GM12878 (cell line): Measurements from ENCODE around the gene DNAI4. TPM values are rescaled to one million over a fixed set of nuclear protein-coding genes. Genes with fewer than 3 reads are reported as not detected.

Experiments used
- ATAC-seq: fragments of 200-7000 bp; cut with Tn5 transposase; 3 replicates; pipeline ENCODE4 v1.9.1; 2020; ENCODE audit warnings: mild to moderate bottlenecking, moderate library complexity
- BruUV-seq: library from RNA; stranded (reverse); fragments of 400-500 nt; replicated peaks from 2 replicates; lab custom pipeline; 2021; lab: Mats Ljungman, UMichigan
- CTCF ChIA-PET: fragments of 300-600 bp; sonication (Branson Sonifier 250); formaldehyde crosslinking; extraction: SDS; loops from one replicate; lab custom pipeline; 2021; ENCODE audit warnings: inconsistent platforms; lab: Yijun Ruan, JAX
- POLR2A ChIA-PET: fragments of 350-600 bp; formaldehyde crosslinking; extraction: SDS; loops from one replicate; lab custom pipeline; 2021; ENCODE audit warnings: inconsistent platforms; lab: Charles Lee
- RAD21 ChIA-PET: fragments of 300-600 bp; sonication (Branson Sonifier 250); formaldehyde crosslinking; loops from one replicate; lab custom pipeline; 2023; ENCODE audit warnings: antibody characterized with exemption; ENCODE audit not compliant: unreplicated experiment; lab: Charles Lee
- SMC1A ChIA-PET: fragments of 300-600 bp; sonication (Branson Sonifier 250); formaldehyde crosslinking; loops from one replicate; lab custom pipeline; 2023; ENCODE audit not compliant: unreplicated experiment, uncharacterized antibody; lab: Charles Lee
- DNase-seq: peaks from one replicate; pipeline ENCODE4 v3.0.0-alpha.2; 2011; ENCODE audit warnings: low read depth, low spot score
- FAIRE-seq: peaks from 3 replicates; lab custom pipeline; 2011; peaks lifted over from hg19 to GRCh38; lab: Jason Lieb, UNC
- H2AFZ ChIP-seq: 2 replicates; pipeline ENCODE4 v1.6.0; 2011; ENCODE audit warnings: low read depth, low read length, control low read depth; ENCODE audit not compliant: control insufficient read depth
- H3K27ac ChIP-seq: 2 replicates; pipeline ENCODE4 v1.5.1; 2011; ENCODE audit warnings: control low read depth; ENCODE audit not compliant: control insufficient read depth, insufficient read depth
- H3K27me3 ChIP-seq, 2 experiments: replicated peaks in 1 of 2; 2 replicates each; pipeline versions ENCODE4 v1.6.0 to v1.6.1; 2011; ENCODE audit warnings: low read length in 1 of 2; ENCODE audit not compliant: control insufficient read depth in 2 of 2, insufficient read depth in 2 of 2
- H3K36me3 ChIP-seq, 2 experiments: 2 replicates each; pipeline ENCODE4 v1.5.1; 2011; ENCODE audit warnings: low read length in 1 of 2; ENCODE audit not compliant: control insufficient read depth in 2 of 2, insufficient read depth in 2 of 2
- H3K4me1 ChIP-seq: 2 replicates; pipeline ENCODE4 v1.6.1; 2011; ENCODE audit warnings: mild to moderate bottlenecking, low read length, moderate library complexity, mixed read lengths; ENCODE audit not compliant: control insufficient read depth, insufficient read depth
- H3K4me2 ChIP-seq: 2 replicates; pipeline ENCODE4 v1.6.0; 2011; ENCODE audit warnings: control low read depth; ENCODE audit not compliant: control insufficient read depth, insufficient read depth
- H3K4me3 ChIP-seq: fragments of 200-600 bp; sonication (generic); 2 replicates; pipeline ENCODE4 v1.5.1; 2016
- H3K79me2 ChIP-seq: 2 replicates; pipeline ENCODE4 v1.6.0; 2011; ENCODE audit warnings: low read length; ENCODE audit not compliant: control insufficient read depth, insufficient read depth
- H3K9ac ChIP-seq: 2 replicates; pipeline ENCODE4 v1.8.0; 2011; ENCODE audit warnings: low read length, control low read depth, mixed read lengths; ENCODE audit not compliant: control insufficient read depth, insufficient read depth
- H3K9me3 ChIP-seq: replicated peaks from 3 replicates; pipeline ENCODE4 v1.5.1; 2011; ENCODE audit warnings: mild to moderate bottlenecking, low read length; ENCODE audit not compliant: control insufficient read depth, insufficient read depth
- H4K20me1 ChIP-seq: 2 replicates; pipeline ENCODE4 v1.6.0; 2011; ENCODE audit not compliant: control insufficient read depth, insufficient read depth
- ASH2L ChIP-seq: fragments of 300-600, 200-600 bp; sonication (generic); IDR thresholded peaks from 2 replicates; pipeline ENCODE4 v1.6.1; 2017; ENCODE audit warnings: low read depth, mild to moderate bottlenecking, borderline replicate concordance
- EZH2 ChIP-seq: IDR thresholded peaks from 2 replicates; pipeline ENCODE4 v1.6.1; 2012; ENCODE audit warnings: low read depth, mild to moderate bottlenecking, control low read depth, inconsistent platforms, low read length, borderline replicate concordance; ENCODE audit not compliant: control insufficient read depth
- GATAD2B ChIP-seq: fragments of 450-650 bp; conservative IDR thresholded peaks from 2 replicates; pipeline ENCODE4 v1.6.1; 2017; ENCODE audit warnings: low read depth, mild to moderate bottlenecking, moderate library complexity
- HDGF ChIP-seq: fragments of 450-650 bp; IDR thresholded peaks from 2 replicates; pipeline ENCODE4 v1.6.1; 2016; ENCODE audit warnings: antibody characterized with exemption
- KAT2A ChIP-seq: conservative IDR thresholded peaks from 2 replicates; pipeline ENCODE4 v1.6.1; 2011; ENCODE audit warnings: low read depth, low read length; ENCODE audit not compliant: control insufficient read depth
- POLR2AphosphoS5 ChIP-seq: IDR thresholded peaks from 2 replicates; pipeline ENCODE4 v1.6.1; 2011; ENCODE audit warnings: mild to moderate bottlenecking, low read length, inconsistent platforms
- TBL1XR1 ChIP-seq: IDR thresholded peaks from 2 replicates; pipeline ENCODE4 v1.6.1; 2012; ENCODE audit warnings: low read depth, low read length, improper control_type of control experiment
- WGBS: methylation state at CpG from one replicate; pipeline ENCODE4 v1.1.6; 2016; ENCODE audit warnings: low lambda C conversion rate; ENCODE audit not compliant: insufficient replicate concordance, insufficient coverage; ENCODE audit errors: missing lambda C conversion rate; 5-methylcytosine and 5-hydroxymethylcytosine counted together
- in situ Hi-C: fragments of 300-500 bp; cut with MboI; formaldehyde crosslinking; loops from 9 replicates; pipeline ENCODE4 v1.14.3; 2018; ENCODE audit warnings: mixed read lengths
- intact Hi-C: fragments of 100-400 bp; cut with micrococcal nuclease; formaldehyde crosslinking; loops from one replicate; pipeline ENCODE4 v1.14.2; 2022; ENCODE audit not compliant: unreplicated experiment
- polyA plus RNA-seq, 11 experiments: library from polyadenylated mRNA; depleted of rRNA in 4 of 11; unstranded in 6 of 11; stranded (reverse) in 5 of 11; fragments of >200 nt; fragmentation: Nextera tagmentation in 4 of 11; fragmentation: Illumina TruSeq in 1 of 11; extraction: Ambion mirVana in 4 of 11; extraction: Trizol in 1 of 11; gene quantifications; 1 replicate in 1 of 11; 2 replicates in 10 of 11; pipeline versions ENCODE4 v1.2.1 to v1.2.3, GENCODE V29; 2011 to 2016; ENCODE audit warnings: inconsistent platforms in 2 of 11, missing spikeins in 2 of 11, low read depth in 1 of 11
- total RNA-seq, 4 experiments: library from RNA; depleted of rRNA in 3 of 4; stranded (reverse); fragments of >200 nt in 3 of 4; fragmentation: Illumina TruSeq in 1 of 4; extraction: Trizol in 1 of 4; gene quantifications; 2 replicates each; pipeline versions ENCODE4 v1.2.1 to v1.2.3, GENCODE V29; 2013 to 2021
- TF ChIP-seq, protein P1 (sequence below): fragments of 450-650 bp; formaldehyde crosslinking; IDR thresholded peaks from 2 replicates; pipeline ENCODE4 v1.4.0; 2022; ENCODE audit warnings: mild to moderate bottlenecking, moderate library complexity
- TF ChIP-seq, protein P2 (sequence below): IDR thresholded peaks from 2 replicates; pipeline ENCODE4 v1.6.1; 2011; ENCODE audit warnings: borderline replicate concordance, low read depth, mild to moderate bottlenecking, moderate library complexity, low read length; ENCODE audit not compliant: insufficient read depth, poor library complexity, severe bottlenecking
- TF ChIP-seq, protein P3 (sequence below): fragments of 450-650 bp; IDR thresholded peaks from 2 replicates; pipeline ENCODE4 v1.6.1; 2014; ENCODE audit warnings: mild to moderate bottlenecking
- TF ChIP-seq, protein P4 (sequence below): fragments of 450-650 bp; formaldehyde crosslinking; IDR thresholded peaks from 2 replicates; pipeline ENCODE4 v1.4.0; 2020; ENCODE audit warnings: mild to moderate bottlenecking, moderate library complexity

The DNAI4 gene
- total and polyA plus RNA-seq, 10 of the 15 experiments (the other 5 are each of a cell fraction or from before 2014, with no cell fraction given), result 0.13 to 2.3 (median 0.27) TPM; not detected in 1

DNA sequence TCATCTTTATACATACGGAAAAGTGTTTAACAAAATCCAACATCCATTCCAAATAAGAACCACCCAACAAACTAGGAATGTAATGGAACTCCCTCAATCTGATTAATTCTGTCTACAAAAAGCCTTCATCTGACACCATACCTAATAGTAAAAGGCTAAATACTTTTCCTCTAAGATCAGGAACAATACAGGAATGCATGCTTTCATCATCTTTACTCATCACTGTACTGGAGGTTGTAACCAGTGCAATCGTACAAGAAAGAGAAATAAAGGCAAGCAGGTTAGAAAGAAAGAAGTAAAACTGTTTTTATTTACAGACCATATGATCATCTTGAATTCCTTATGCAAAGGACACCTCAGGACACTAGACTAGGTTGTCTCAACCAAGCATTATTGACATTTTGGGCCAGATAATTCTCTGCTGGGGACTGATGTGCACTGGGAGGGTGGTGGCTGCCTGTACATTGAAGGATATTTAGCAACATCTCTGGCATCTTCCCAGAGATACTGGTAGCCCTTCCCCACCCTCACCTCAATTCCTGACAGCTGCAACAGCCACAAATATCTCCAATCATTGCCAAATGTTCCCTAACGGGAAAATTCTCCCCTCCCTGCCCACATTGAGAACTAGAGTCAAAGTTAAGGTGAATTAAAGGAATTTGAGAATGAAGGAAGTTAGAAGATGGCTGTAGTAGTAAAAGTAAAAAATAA, 93.0 kb downstream of the DNAI4 start:
- CTCF ChIA-PET, result no interaction called here
- Histone ChIP-seq H3K4me2 (no peak overlapping the region), H3K27me3 (no peaks in the 10 kb centered on the region), H3K4me1 (no peaks in the 10 kb centered on the region), H3K36me3 (no peaks in the 10 kb centered on the region)
- ATAC-seq, result no peak
- intact Hi-C loops, result no loop called here
- TF ChIP-seq, protein P1, sequence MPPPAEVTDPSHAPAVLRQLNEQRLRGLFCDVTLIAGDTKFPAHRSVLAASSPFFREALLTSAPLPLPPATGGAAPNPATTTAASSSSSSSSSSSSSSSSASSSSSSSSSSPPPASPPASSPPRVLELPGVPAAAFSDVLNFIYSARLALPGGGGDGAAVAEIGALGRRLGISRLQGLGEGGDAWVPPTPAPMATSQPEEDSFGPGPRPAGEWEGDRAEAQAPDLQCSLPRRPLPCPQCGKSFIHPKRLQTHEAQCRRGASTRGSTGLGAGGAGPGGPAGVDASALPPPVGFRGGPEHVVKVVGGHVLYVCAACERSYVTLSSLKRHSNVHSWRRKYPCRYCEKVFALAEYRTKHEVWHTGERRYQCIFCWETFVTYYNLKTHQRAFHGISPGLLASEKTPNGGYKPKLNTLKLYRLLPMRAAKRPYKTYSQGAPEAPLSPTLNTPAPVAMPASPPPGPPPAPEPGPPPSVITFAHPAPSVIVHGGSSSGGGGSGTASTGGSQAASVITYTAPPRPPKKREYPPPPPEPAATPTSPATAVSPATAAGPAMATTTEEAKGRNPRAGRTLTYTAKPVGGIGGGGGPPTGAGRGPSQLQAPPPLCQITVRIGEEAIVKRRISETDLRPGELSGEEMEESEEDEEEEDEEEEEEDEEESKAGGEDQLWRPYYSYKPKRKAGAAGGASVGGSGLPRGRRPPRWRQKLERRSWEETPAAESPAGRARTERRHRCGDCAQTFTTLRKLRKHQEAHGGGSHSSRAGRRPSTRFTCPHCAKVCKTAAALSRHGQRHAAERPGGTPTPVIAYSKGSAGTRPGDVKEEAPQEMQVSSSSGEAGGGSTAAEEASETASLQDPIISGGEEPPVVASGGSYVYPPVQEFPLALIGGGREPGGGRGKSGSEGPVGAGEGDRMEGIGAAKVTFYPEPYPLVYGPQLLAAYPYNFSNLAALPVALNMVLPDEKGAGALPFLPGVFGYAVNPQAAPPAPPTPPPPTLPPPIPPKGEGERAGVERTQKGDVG (CRISPR knock-in tag), result no peak
- TF ChIP-seq, protein P2, sequence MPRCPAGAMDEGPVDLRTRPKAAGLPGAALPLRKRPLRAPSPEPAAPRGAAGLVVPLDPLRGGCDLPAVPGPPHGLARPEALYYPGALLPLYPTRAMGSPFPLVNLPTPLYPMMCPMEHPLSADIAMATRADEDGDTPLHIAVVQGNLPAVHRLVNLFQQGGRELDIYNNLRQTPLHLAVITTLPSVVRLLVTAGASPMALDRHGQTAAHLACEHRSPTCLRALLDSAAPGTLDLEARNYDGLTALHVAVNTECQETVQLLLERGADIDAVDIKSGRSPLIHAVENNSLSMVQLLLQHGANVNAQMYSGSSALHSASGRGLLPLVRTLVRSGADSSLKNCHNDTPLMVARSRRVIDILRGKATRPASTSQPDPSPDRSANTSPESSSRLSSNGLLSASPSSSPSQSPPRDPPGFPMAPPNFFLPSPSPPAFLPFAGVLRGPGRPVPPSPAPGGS, result no peak
- TF ChIP-seq POLR2AphosphoS5, result no peak
- TF ChIP-seq, protein P3, sequence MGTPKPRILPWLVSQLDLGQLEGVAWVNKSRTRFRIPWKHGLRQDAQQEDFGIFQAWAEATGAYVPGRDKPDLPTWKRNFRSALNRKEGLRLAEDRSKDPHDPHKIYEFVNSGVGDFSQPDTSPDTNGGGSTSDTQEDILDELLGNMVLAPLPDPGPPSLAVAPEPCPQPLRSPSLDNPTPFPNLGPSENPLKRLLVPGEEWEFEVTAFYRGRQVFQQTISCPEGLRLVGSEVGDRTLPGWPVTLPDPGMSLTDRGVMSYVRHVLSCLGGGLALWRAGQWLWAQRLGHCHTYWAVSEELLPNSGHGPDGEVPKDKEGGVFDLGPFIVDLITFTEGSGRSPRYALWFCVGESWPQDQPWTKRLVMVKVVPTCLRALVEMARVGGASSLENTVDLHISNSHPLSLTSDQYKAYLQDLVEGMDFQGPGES, result no peak
- no peak for TF ChIP-seq KAT2A
- no peak for TF ChIP-seq EZH2
- no peak for TF ChIP-seq GATAD2B
- TF ChIP-seq, protein P4, sequence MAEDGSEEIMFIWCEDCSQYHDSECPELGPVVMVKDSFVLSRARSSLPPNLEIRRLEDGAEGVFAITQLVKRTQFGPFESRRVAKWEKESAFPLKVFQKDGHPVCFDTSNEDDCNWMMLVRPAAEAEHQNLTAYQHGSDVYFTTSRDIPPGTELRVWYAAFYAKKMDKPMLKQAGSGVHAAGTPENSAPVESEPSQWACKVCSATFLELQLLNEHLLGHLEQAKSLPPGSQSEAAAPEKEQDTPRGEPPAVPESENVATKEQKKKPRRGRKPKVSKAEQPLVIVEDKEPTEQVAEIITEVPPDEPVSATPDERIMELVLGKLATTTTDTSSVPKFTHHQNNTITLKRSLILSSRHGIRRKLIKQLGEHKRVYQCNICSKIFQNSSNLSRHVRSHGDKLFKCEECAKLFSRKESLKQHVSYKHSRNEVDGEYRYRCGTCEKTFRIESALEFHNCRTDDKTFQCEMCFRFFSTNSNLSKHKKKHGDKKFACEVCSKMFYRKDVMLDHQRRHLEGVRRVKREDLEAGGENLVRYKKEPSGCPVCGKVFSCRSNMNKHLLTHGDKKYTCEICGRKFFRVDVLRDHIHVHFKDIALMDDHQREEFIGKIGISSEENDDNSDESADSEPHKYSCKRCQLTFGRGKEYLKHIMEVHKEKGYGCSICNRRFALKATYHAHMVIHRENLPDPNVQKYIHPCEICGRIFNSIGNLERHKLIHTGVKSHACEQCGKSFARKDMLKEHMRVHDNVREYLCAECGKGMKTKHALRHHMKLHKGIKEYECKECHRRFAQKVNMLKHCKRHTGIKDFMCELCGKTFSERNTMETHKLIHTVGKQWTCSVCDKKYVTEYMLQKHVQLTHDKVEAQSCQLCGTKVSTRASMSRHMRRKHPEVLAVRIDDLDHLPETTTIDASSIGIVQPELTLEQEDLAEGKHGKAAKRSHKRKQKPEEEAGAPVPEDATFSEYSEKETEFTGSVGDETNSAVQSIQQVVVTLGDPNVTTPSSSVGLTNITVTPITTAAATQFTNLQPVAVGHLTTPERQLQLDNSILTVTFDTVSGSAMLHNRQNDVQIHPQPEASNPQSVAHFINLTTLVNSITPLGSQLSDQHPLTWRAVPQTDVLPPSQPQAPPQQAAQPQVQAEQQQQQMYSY (CRISPR knock-in tag), result no peak
- TF ChIP-seq HDGF, result no peak
- no peak for TF ChIP-seq TBL1XR1
- TF ChIP-seq ASH2L, result no peak
- TF ChIP-seq, all 136 proteins: peak for 0
- no peak for DNase-seq
- no TSS peak for BruUV-seq
- ChIA-PET SMC1A (no interaction called here), RAD21 (no interaction called here), POLR2A (no interaction called here)
- 21% methylated on average over 3 of the region's 3 CpGs for WGBS
- H3K9ac ChIP-seq, result no peak overlapping the region
- H3K9me3 ChIP-seq, result no peaks in the 10 kb centered on the region
- H3K27ac ChIP-seq, result no peak overlapping the region
- H4K20me1 ChIP-seq, result no peaks in the 10 kb centered on the region
- FAIRE-seq, result no peak
- H2AFZ ChIP-seq, result no peak overlapping the region
- no peak overlapping the region for H3K4me3 ChIP-seq
- no peaks in the 10 kb centered on the region for H3K79me2 ChIP-seq
- in situ Hi-C loops, result no loop called here
